Activated naive CD8-positive, alpha-beta T cell treated with anti-CD3 and anti-CD28 coated beads, Interleukin-2, amount 50 U/mL, for 24 hours (primary cell): ENCODE data around the gene CNTNAP2.

ENCODE experiments used
- ATAC-seq: fragments of 150-1000 bp; cut with Tn5 transposase; one replicate; pipeline ENCODE4 v1.10.0; 2021
- DNase-seq: peaks from one replicate; pipeline ENCODE4 v3.0.0; 2021
- H3K27ac Mint-ChIP-seq: one replicate; pipeline ENCODE4 v1.8.0; 2021; ENCODE audit warnings: mild to moderate bottlenecking, mixed read lengths
- H3K27me3 Mint-ChIP-seq: one replicate; pipeline ENCODE4 v1.8.0; 2021; ENCODE audit warnings: mixed read lengths
- H3K36me3 Mint-ChIP-seq: one replicate; pipeline ENCODE4 v1.8.0; 2021; ENCODE audit warnings: low read depth, mixed read lengths
- H3K4me1 Mint-ChIP-seq: one replicate; pipeline ENCODE4 v1.8.0; 2021; ENCODE audit warnings: mixed read lengths
- H3K4me3 Mint-ChIP-seq: one replicate; pipeline ENCODE4 v1.8.0; 2021; ENCODE audit warnings: mild to moderate bottlenecking, moderate library complexity, mixed read lengths
- H3K9me3 Mint-ChIP-seq: one replicate; pipeline ENCODE4 v1.8.0; 2021; ENCODE audit warnings: mixed read lengths

The CNTNAP2 gene

GRCh38 chr7:146656988-146657387 is 540.4 kb downstream of the CNTNAP2 start:
- Mint-ChIP-seq H3K4me3 (no peak overlapping the region), H3K4me1 (no peaks in the 10 kb centered on the region), H3K27ac (no peak overlapping the region), H3K9me3 (peaks cover 3% of the 10 kb centered on the region), H3K27me3 (no peaks in the 10 kb centered on the region), H3K36me3 (no peaks in the 10 kb centered on the region)
- DNase-seq (no peak), ATAC-seq (no peak)

- Mint-ChIP-seq H3K4me1 (no peaks in the 10 kb centered on the region), H3K27me3 (no peaks in the 10 kb centered on the region), H3K27ac (no peak overlapping the region), H3K36me3 (no peaks in the 10 kb centered on the region), H3K4me3 (no peak overlapping the region), H3K9me3 (peaks cover 7% of the 10 kb centered on the region)
- ATAC-seq, result no peak
- no peak for DNase-seq
Observed at GRCh38 chr7:146658604-146659003, 542.0 kb downstream of the CNTNAP2 start.

- no peak overlapping the region for H3K27ac Mint-ChIP-seq
Observed at GRCh38 chr7:146659732-146660131, 543.1 kb downstream of the CNTNAP2 start.

GRCh38 chr7:146660839-146661238 is 544.2 kb downstream of the CNTNAP2 start:
- no peaks in the 10 kb centered on the region for H3K36me3 Mint-ChIP-seq

More at GRCh38 chr7:146659732-146660131, 543.1 kb downstream of the CNTNAP2 start:
- H3K4me3 Mint-ChIP-seq, result no peak overlapping the region
- ATAC-seq (no peak), DNase-seq (no peak)
- H3K9me3 Mint-ChIP-seq, result peaks cover 7% of the 10 kb centered on the region
- no peaks in the 10 kb centered on the region for H3K4me1 Mint-ChIP-seq
- H3K36me3 Mint-ChIP-seq, result no peaks in the 10 kb centered on the region
- no peaks in the 10 kb centered on the region for H3K27me3 Mint-ChIP-seq

GRCh38 chr7:146661435-146661834 is 544.8 kb downstream of the CNTNAP2 start:
- no peak overlapping the region for H3K27ac Mint-ChIP-seq
- H3K36me3 Mint-ChIP-seq, result no peaks in the 10 kb centered on the region
- DNase-seq (no peak), ATAC-seq (no peak)
- no peaks in the 10 kb centered on the region for H3K4me1 Mint-ChIP-seq
- H3K27me3 Mint-ChIP-seq, result no peaks in the 10 kb centered on the region
- peaks cover 7% of the 10 kb centered on the region for H3K9me3 Mint-ChIP-seq
- H3K4me3 Mint-ChIP-seq, result no peak overlapping the region

More at GRCh38 chr7:146660839-146661238, 544.2 kb downstream of the CNTNAP2 start:
- no peak for DNase-seq
- peaks cover 7% of the 10 kb centered on the region for H3K9me3 Mint-ChIP-seq
- no peak overlapping the region for H3K27ac Mint-ChIP-seq
- H3K4me3 Mint-ChIP-seq, result no peak overlapping the region
- no peak for ATAC-seq
- H3K27me3 Mint-ChIP-seq, result no peaks in the 10 kb centered on the region
- no peaks in the 10 kb centered on the region for H3K4me1 Mint-ChIP-seq

- no peak overlapping the region for H3K4me3 Mint-ChIP-seq
- peaks cover 7% of the 10 kb centered on the region for H3K9me3 Mint-ChIP-seq
- H3K4me1 Mint-ChIP-seq, result no peaks in the 10 kb centered on the region
- ATAC-seq (no peak), DNase-seq (no peak)
- no peak overlapping the region for H3K27ac Mint-ChIP-seq
- H3K27me3 Mint-ChIP-seq, result no peaks in the 10 kb centered on the region
- no peaks in the 10 kb centered on the region for H3K36me3 Mint-ChIP-seq
Observed at GRCh38 chr7:146661929-146662328, 545.3 kb downstream of the CNTNAP2 start.

- Mint-ChIP-seq H3K4me3 (no peak overlapping the region), H3K4me1 (no peaks in the 10 kb centered on the region)
- ATAC-seq, result no peak
Observed at GRCh38 chr7:146665023-146665422, 548.4 kb downstream of the CNTNAP2 start.

GRCh38 chr7:146670532-146670931 is 553.9 kb downstream of the CNTNAP2 start:
- peaks cover 7% of the 10 kb centered on the region for H3K9me3 Mint-ChIP-seq
- no peaks in the 10 kb centered on the region for H3K27me3 Mint-ChIP-seq
- no peak overlapping the region for H3K27ac Mint-ChIP-seq
- no peaks in the 10 kb centered on the region for H3K36me3 Mint-ChIP-seq
- DNase-seq (no peak), ATAC-seq (no peak)
- H3K4me1 Mint-ChIP-seq, result no peaks in the 10 kb centered on the region
- no peak overlapping the region for H3K4me3 Mint-ChIP-seq

More at GRCh38 chr7:146665023-146665422, 548.4 kb downstream of the CNTNAP2 start:
- H3K27me3 Mint-ChIP-seq, result no peaks in the 10 kb centered on the region
- peaks cover 8% of the 10 kb centered on the region for H3K9me3 Mint-ChIP-seq
- H3K27ac Mint-ChIP-seq, result no peak overlapping the region
- H3K36me3 Mint-ChIP-seq, result no peaks in the 10 kb centered on the region
- DNase-seq, result no peak

GRCh38 chr7:146681487-146681886 is 564.9 kb downstream of the CNTNAP2 start:
- ATAC-seq, result no peak
- Mint-ChIP-seq H3K27ac (no peak overlapping the region), H3K4me3 (no peak overlapping the region)

GRCh38 chr7:146683439-146683838 is 566.8 kb downstream of the CNTNAP2 start:
- no peaks in the 10 kb centered on the region for H3K27me3 Mint-ChIP-seq
- ATAC-seq (no peak), DNase-seq (no peak)
- no peaks in the 10 kb centered on the region for H3K36me3 Mint-ChIP-seq
- H3K4me1 Mint-ChIP-seq, result no peaks in the 10 kb centered on the region
- H3K4me3 Mint-ChIP-seq, result no peak overlapping the region
- H3K9me3 Mint-ChIP-seq, result peaks cover 4% of the 10 kb centered on the region
- H3K27ac Mint-ChIP-seq, result no peak overlapping the region

More at GRCh38 chr7:146681487-146681886, 564.9 kb downstream of the CNTNAP2 start:
- H3K36me3 Mint-ChIP-seq, result no peaks in the 10 kb centered on the region
- H3K9me3 Mint-ChIP-seq, result peaks cover 10% of the 10 kb centered on the region
- no peaks in the 10 kb centered on the region for H3K27me3 Mint-ChIP-seq
- no peaks in the 10 kb centered on the region for H3K4me1 Mint-ChIP-seq
- no peak for DNase-seq

- Mint-ChIP-seq H3K36me3 (no peaks in the 10 kb centered on the region), H3K27ac (no peak overlapping the region), H3K27me3 (no peaks in the 10 kb centered on the region), H3K9me3 (no peaks in the 10 kb centered on the region), H3K4me1 (no peaks in the 10 kb centered on the region), H3K4me3 (no peak overlapping the region)
- ATAC-seq (no peak), DNase-seq (no peak)
Observed at GRCh38 chr7:146690987-146691386, 574.4 kb downstream of the CNTNAP2 start.

- Mint-ChIP-seq H3K36me3 (no peaks in the 10 kb centered on the region), H3K9me3 (peaks cover 11% of the 10 kb centered on the region), H3K27me3 (no peaks in the 10 kb centered on the region), H3K4me3 (no peak overlapping the region), H3K27ac (no peak overlapping the region), H3K4me1 (no peaks in the 10 kb centered on the region)
- DNase-seq (no peak), ATAC-seq (no peak)
Observed at GRCh38 chr7:146698995-146699610, 582.5 kb downstream of the CNTNAP2 start.

- Mint-ChIP-seq H3K4me1 (no peaks in the 10 kb centered on the region), H3K9me3 (peaks cover 11% of the 10 kb centered on the region)
- ATAC-seq, result no peak
Observed at GRCh38 chr7:146700015-146700560, 583.5 kb downstream of the CNTNAP2 start.

GRCh38 chr7:146701166-146701565 is 584.6 kb downstream of the CNTNAP2 start:
- H3K27ac Mint-ChIP-seq, result no peak overlapping the region
- ATAC-seq (no peak), DNase-seq (no peak)
- H3K4me3 Mint-ChIP-seq, result no peak overlapping the region
- no peaks in the 10 kb centered on the region for H3K4me1 Mint-ChIP-seq
- no peaks in the 10 kb centered on the region for H3K27me3 Mint-ChIP-seq
- H3K9me3 Mint-ChIP-seq, result peaks cover 11% of the 10 kb centered on the region
- no peaks in the 10 kb centered on the region for H3K36me3 Mint-ChIP-seq

More at GRCh38 chr7:146700015-146700560, 583.5 kb downstream of the CNTNAP2 start:
- no peak overlapping the region for H3K4me3 Mint-ChIP-seq
- no peak overlapping the region for H3K27ac Mint-ChIP-seq
- no peak for DNase-seq
- no peaks in the 10 kb centered on the region for H3K36me3 Mint-ChIP-seq
- no peaks in the 10 kb centered on the region for H3K27me3 Mint-ChIP-seq

GRCh38 chr7:146702898-146703297 is 586.3 kb downstream of the CNTNAP2 start:
- Mint-ChIP-seq H3K9me3 (peaks cover 11% of the 10 kb centered on the region), H3K36me3 (no peaks in the 10 kb centered on the region), H3K27me3 (no peaks in the 10 kb centered on the region), H3K4me3 (no peak overlapping the region), H3K4me1 (no peaks in the 10 kb centered on the region), H3K27ac (no peak overlapping the region)
- DNase-seq (no peak), ATAC-seq (no peak)
